T1000 (cell line): Measurements from ENCODE around the gene GP2.
"Not testable (repeated sequence)": the region's sequence is repeated elsewhere in the genome, so short reads cannot be mapped to it uniquely, and the experiment has no call there.

Source experiments
- DNase-seq: peaks from one replicate; lab custom pipeline; 2025; ENCODE audit warnings: mixed read lengths; lab: John Stamatoyannopoulos, UW

Gene GP2

GRCh38 chr16:20325005-20325404 is 2.3 kb downstream of the GP2 start:
- no peak for DNase-seq

GRCh38 chr16:20323591-20324117 is 3.7 kb downstream of the GP2 start:
- no peak for DNase-seq

- no peak for DNase-seq
Observed at GRCh38 chr16:20322696-20323095, 4.6 kb downstream of the GP2 start.

- no peak for DNase-seq
Observed at GRCh38 chr16:20321671-20322070, 5.6 kb downstream of the GP2 start.

GRCh38 chr16:20321051-20321450 is 6.3 kb downstream of the GP2 start:
- DNase-seq: not testable (repeated sequence)

- DNase-seq: no peak
Observed at GRCh38 chr16:20320592-20320991, 6.7 kb downstream of the GP2 start.

- DNase-seq: no peak
Observed at GRCh38 chr16:20320178-20320577, 7.1 kb downstream of the GP2 start.

- DNase-seq: no peak
Observed at GRCh38 chr16:20319406-20319805, 7.9 kb downstream of the GP2 start.

- DNase-seq: no peak
Observed at GRCh38 chr16:20318437-20318836, 8.9 kb downstream of the GP2 start.

GRCh38 chr16:20318006-20318405 is 9.3 kb downstream of the GP2 start:
- no peak for DNase-seq

GRCh38 chr16:20317117-20317516 is 10.2 kb downstream of the GP2 start:
- DNase-seq: no peak

- DNase-seq: no peak
Observed at GRCh38 chr16:20316715-20317114, 10.6 kb downstream of the GP2 start.

GRCh38 chr16:20315764-20316163 is 11.5 kb downstream of the GP2 start:
- DNase-seq: no peak

- no peak for DNase-seq
Observed at GRCh38 chr16:20314575-20314974, 12.7 kb downstream of the GP2 start.

- DNase-seq: no peak
Observed at GRCh38 chr16:20313741-20314140, 13.6 kb downstream of the GP2 start.

GRCh38 chr16:20312536-20313095 is 14.7 kb downstream of the GP2 start:
- DNase-seq: not testable (repeated sequence)

- no peak for DNase-seq
Observed at GRCh38 chr16:20311548-20311947, 15.8 kb downstream of the GP2 start.

- DNase-seq: no peak
Observed at GRCh38 chr16:20310421-20311395, 16.6 kb downstream of the GP2 start.

GRCh38 chr16:20309786-20310185 is 17.5 kb downstream of the GP2 start:
- DNase-seq: no peak

GRCh38 chr16:20308801-20309590 is 18.3 kb downstream of the GP2 start:
- DNase-seq: no peak

- DNase-seq: no peak
Observed at GRCh38 chr16:20308266-20308665, 19.0 kb downstream of the GP2 start.

GRCh38 chr16:20307791-20308190 is 19.5 kb downstream of the GP2 start:
- no peak for DNase-seq
